ENCODE data around the gene PROSER2. TPM values are rescaled to one million over a fixed set of nuclear protein-coding genes. Genes with fewer than 3 reads are reported as not detected.
A peak's percentile ranks its signal among the peaks of the same experiment; 100 is the strongest.

Gene PROSER2
- total RNA-seq, 2 donors from 2014 or later: 24.7 to 39.9 TPM

DNA sequence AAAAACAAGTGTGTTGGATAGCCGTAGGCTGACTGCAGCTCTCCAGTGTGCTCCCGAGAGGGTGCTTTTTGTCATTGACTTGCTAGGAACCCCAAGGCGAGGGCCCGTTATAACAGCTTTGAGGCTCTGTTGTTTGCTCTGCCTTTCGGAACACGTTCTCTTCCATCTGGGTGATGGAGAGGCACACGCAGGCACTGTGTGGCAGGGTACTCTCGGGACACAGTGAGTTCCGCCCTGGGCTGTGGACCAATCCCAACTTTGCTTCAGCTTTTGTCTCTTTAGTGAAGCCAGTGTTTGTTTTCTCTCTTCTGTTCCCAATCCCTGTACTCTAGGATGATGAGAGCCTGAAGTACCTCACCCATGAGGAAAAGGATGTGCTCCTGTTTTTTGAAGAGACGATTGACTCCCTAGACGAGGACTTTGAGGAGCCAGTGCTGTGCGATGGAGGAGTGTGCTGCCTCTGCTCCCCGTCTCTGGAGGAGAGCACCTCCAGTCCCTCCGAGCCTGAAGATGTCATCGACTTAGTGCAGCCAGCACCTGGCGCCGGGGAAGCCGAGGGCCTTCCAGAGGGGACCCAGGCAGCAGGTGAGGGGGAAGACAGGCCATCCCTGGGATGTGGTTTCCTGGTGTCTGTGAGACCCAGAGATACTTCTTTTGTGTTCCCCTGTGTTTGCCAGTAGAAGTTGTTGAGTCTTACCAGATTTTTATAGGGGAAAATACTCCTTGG, 43.2 kb downstream of the PROSER2 start:
- Histone ChIP-seq H3K27me3 (replicated peaks; ENCODE audit: insufficient read depth) (no peaks in the 10 kb centered on the region), H3K4me3 (no peak overlapping the region), H3K27ac (peak overlapping the region in 1 of 2 donors; percentile 36), H3K36me3 (peaks cover 0 to 4% of the 10 kb centered on the region in 2 donors), H3K9me3 (no peaks in the 10 kb centered on the region), H3K4me1 (replicated peaks) (peaks cover 10% of the 10 kb centered on the region)
- TF ChIP-seq POLR2A (IDR thresholded peaks at IDR 0.05) (no peak), POLR2AphosphoS5 (IDR thresholded peaks at IDR 0.05) (peak; percentile 15)
- TF ChIP-seq, protein P1, sequence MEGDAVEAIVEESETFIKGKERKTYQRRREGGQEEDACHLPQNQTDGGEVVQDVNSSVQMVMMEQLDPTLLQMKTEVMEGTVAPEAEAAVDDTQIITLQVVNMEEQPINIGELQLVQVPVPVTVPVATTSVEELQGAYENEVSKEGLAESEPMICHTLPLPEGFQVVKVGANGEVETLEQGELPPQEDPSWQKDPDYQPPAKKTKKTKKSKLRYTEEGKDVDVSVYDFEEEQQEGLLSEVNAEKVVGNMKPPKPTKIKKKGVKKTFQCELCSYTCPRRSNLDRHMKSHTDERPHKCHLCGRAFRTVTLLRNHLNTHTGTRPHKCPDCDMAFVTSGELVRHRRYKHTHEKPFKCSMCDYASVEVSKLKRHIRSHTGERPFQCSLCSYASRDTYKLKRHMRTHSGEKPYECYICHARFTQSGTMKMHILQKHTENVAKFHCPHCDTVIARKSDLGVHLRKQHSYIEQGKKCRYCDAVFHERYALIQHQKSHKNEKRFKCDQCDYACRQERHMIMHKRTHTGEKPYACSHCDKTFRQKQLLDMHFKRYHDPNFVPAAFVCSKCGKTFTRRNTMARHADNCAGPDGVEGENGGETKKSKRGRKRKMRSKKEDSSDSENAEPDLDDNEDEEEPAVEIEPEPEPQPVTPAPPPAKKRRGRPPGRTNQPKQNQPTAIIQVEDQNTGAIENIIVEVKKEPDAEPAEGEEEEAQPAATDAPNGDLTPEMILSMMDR (IDR thresholded peaks at IDR 0.05): no peak
- DNase-seq (ENCODE audit: low spot score): no peak
- 91% methylated on average over 18 of the region's 18 CpGs for WGBS
- intact Hi-C loops (cut with DNase I): no loop called here

DNA sequence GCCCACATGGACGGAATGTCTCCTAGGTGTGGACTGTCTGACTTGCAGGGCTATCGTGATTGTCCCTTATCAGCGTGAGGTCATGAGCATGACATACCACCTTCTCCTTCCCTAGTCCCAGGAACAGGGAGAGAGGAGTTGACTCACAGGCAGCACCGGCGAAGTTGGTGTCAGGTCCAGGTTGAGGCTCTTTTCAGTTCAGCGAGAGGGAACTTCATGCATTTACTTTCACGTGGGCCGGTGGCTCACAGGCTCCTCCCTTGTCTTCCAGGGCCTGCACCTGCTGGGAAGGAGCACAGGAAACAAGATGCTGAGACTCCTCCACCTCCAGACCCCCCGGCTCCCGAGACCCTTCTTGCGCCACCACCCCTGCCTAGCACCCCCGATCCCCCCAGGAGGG, 46.1 kb downstream of the PROSER2 start:
- H3K4me1 ChIP-seq (replicated peaks): peaks cover 10% of the 10 kb centered on the region
- intact Hi-C loops (cut with DNase I): no loop called here
- H3K9me3 ChIP-seq: no peaks in the 10 kb centered on the region
- peaks cover 0 to 4% of the 10 kb centered on the region in 2 donors for H3K36me3 ChIP-seq
- H3K4me3 ChIP-seq: no peak overlapping the region
- no peak for DNase-seq (ENCODE audit: low spot score)
- WGBS: 92% methylated on average over 10 of the region's 12 CpGs
- no peaks in the 10 kb centered on the region for H3K27me3 ChIP-seq (replicated peaks; ENCODE audit: insufficient read depth)
- no peak overlapping the region for H3K27ac ChIP-seq
- TF ChIP-seq POLR2A (IDR thresholded peaks at IDR 0.05): no peak
- TF ChIP-seq, protein P1 (IDR thresholded peaks at IDR 0.05): no peak
- no peak for TF ChIP-seq POLR2AphosphoS5 (IDR thresholded peaks at IDR 0.05)

DNA sequence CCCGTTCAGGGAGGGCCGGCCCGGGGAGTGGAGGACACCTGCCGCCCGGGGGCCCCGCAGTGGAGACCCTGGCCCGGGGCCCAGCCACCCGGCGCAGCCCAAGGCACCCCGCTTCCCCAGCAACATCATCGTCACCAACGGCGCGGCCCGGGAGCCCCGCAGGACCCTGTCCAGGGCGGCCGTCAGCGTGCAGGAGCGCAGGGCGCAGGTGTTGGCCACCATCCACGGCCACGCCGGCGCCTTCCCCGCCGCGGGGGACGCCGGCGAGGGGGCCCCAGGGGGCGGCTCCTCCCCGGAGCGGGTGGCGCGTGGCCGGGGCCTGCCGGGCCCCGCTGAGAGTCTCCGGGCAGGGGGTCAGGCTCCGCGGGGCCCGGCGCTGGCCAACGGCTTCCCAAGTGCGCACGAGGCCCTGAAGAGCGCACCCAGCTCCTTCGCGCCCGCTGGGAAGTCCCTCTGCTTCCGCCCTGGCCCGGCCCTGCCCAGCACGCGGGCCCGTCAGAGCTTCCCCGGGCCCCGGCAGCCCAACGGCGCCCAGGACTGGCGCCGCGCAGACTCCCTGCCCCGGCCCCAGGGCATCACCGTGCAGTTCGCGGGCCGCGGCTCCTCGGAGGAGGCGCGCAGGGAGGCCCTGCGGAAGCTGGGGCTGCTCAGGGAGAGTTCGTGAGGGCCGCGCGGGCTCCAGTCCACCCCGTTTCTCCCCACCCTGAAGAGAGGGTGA, 46.7 kb downstream of the PROSER2 start:
- 51% methylated on average over 25 of the region's 78 CpGs for WGBS
- H3K27me3 ChIP-seq (replicated peaks; ENCODE audit: insufficient read depth): no peaks in the 10 kb centered on the region
- no peak for TF ChIP-seq POLR2A (IDR thresholded peaks at IDR 0.05)
- TF ChIP-seq POLR2AphosphoS5 (IDR thresholded peaks at IDR 0.05): no peak
- TF ChIP-seq, protein P1 (IDR thresholded peaks at IDR 0.05): no peak
- no peaks in the 10 kb centered on the region for H3K9me3 ChIP-seq
- H3K36me3 ChIP-seq: peaks cover 0 to 4% of the 10 kb centered on the region in 2 donors
- peak overlapping the region in 1 of 2 donors; percentile 44 for H3K27ac ChIP-seq
- intact Hi-C loops (cut with DNase I): no loop called here
- H3K4me3 ChIP-seq: no peak overlapping the region
- peaks cover 13% of the 10 kb centered on the region for H3K4me1 ChIP-seq (replicated peaks)
- DNase-seq (ENCODE audit: low spot score): no peak

DNA sequence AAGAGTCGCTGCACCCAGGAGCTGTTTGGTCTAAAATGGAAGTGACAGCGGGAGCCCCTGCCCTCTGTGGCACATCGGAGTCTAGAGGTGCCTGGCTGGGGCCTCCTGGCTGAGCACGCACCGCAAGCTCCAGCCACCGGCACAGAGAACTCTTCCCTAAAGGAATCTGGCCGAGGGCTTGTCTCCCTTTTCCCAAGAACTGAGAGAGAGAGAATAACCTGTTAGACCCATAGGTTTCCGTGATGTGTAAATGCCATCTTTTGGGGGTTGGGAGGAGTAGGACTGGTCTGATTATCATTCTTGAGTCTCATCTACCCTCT, 47.3 kb downstream of the PROSER2 start:
- DNase-seq (ENCODE audit: low spot score): no peak
- Histone ChIP-seq H3K4me3 (no peak overlapping the region), H3K27ac (peak overlapping the region in 1 of 2 donors; percentile 44), H3K9me3 (no peaks in the 10 kb centered on the region), H3K36me3 (peaks cover 0 to 4% of the 10 kb centered on the region in 2 donors), H3K27me3 (replicated peaks; ENCODE audit: insufficient read depth) (no peaks in the 10 kb centered on the region), H3K4me1 (replicated peaks) (peaks cover 18% of the 10 kb centered on the region)
- intact Hi-C loops (cut with DNase I): no loop called here
- 84% methylated on average over 8 of the region's 8 CpGs for WGBS
- TF ChIP-seq POLR2A (IDR thresholded peaks at IDR 0.05) (no peak), POLR2AphosphoS5 (IDR thresholded peaks at IDR 0.05) (no peak)
- TF ChIP-seq, protein P1 (IDR thresholded peaks at IDR 0.05): no peak
